Neuronal stem cell (in vitro differentiated cells): Measurements from ENCODE around the gene PCP4.

ENCODE experiments used
- DNase-seq: peaks from one replicate; pipeline ENCODE4 v3.0.0-alpha.2; 2013; ENCODE audit warnings: low spot score
- H2AFZ ChIP-seq: one replicate; pipeline ENCODE4 v1.6.1; 2013; ENCODE audit warnings: mild to moderate bottlenecking, low read length, inconsistent platforms
- H2AK5ac ChIP-seq: 2 replicates; pipeline ENCODE4 v1.6.1; 2013; ENCODE audit warnings: low read depth, mild to moderate bottlenecking, inconsistent platforms, low read length, moderate library complexity, mixed read lengths
- H2BK120ac ChIP-seq: 2 replicates; pipeline ENCODE4 v1.6.1; 2013; ENCODE audit warnings: low read depth, mild to moderate bottlenecking, inconsistent platforms, low read length, moderate library complexity, mixed read lengths
- H2BK12ac ChIP-seq: one replicate; pipeline ENCODE4 v1.6.1; 2013; ENCODE audit warnings: low read length, inconsistent platforms
- H2BK15ac ChIP-seq: 2 replicates; pipeline ENCODE4 v1.6.1; 2013; ENCODE audit warnings: mild to moderate bottlenecking, low read length, inconsistent platforms, mixed read lengths
- H2BK5ac ChIP-seq: one replicate; pipeline ENCODE4 v1.6.1; 2013; ENCODE audit warnings: inconsistent platforms, mild to moderate bottlenecking, low read length, moderate library complexity
- H3K14ac ChIP-seq: one replicate; pipeline ENCODE4 v1.6.1; 2013; ENCODE audit warnings: low read length, inconsistent platforms
- H3K18ac ChIP-seq: 2 replicates; pipeline ENCODE4 v1.6.1; 2013; ENCODE audit warnings: low read length, inconsistent platforms
- H3K23ac ChIP-seq: 2 replicates; pipeline ENCODE4 v1.6.1; 2013; ENCODE audit warnings: low read depth, mild to moderate bottlenecking, mixed read lengths, low read length, inconsistent platforms; ENCODE audit not compliant: poor library complexity
- H3K27ac ChIP-seq: replicated peaks from 3 replicates; pipeline ENCODE4 v1.5.1; 2013; ENCODE audit warnings: low read length, inconsistent platforms
- H3K27me3 ChIP-seq, 3 experiments: 2 replicates each; pipeline ENCODE4 v1.6.1; 2013; ENCODE audit warnings: low read length in 3 of 3, mild to moderate bottlenecking in 2 of 3, inconsistent platforms in 1 of 3, low read depth in 1 of 3, mixed read lengths in 1 of 3, moderate library complexity in 1 of 3; ENCODE audit not compliant: control insufficient read depth in 3 of 3, insufficient read depth in 3 of 3
- H3K36me3 ChIP-seq, 2 donors: replicated peaks in 1 of 2; 2 replicates each; pipeline ENCODE4 v1.6.1; 2013; ENCODE audit warnings: low read length in 2 of 2; ENCODE audit not compliant: control insufficient read depth in 2 of 2, insufficient read depth in 2 of 2
- H3K4ac ChIP-seq: 2 replicates; pipeline ENCODE4 v1.6.1; 2013; ENCODE audit warnings: inconsistent platforms, mild to moderate bottlenecking, low read length, moderate library complexity
- H3K4me1 ChIP-seq, 2 donors: 1 replicate in 1 of 2; 2 replicates in 1 of 2; pipeline ENCODE4 v1.6.1; 2013; ENCODE audit warnings: low read length in 2 of 2, low read depth in 1 of 2; ENCODE audit not compliant: control insufficient read depth in 2 of 2, insufficient read depth in 1 of 2
- H3K4me2 ChIP-seq: one replicate; pipeline ENCODE4 v1.6.1; 2013; ENCODE audit warnings: mild to moderate bottlenecking, low read length, inconsistent platforms; ENCODE audit not compliant: insufficient read depth, poor library complexity, severe bottlenecking
- H3K4me3 ChIP-seq, 2 donors: 2 replicates each; pipeline ENCODE4 v1.5.1; 2013; ENCODE audit warnings: low read length in 2 of 2, mild to moderate bottlenecking in 2 of 2, inconsistent platforms in 1 of 2, moderate library complexity in 1 of 2
- H3K79me1 ChIP-seq: one replicate; pipeline ENCODE4 v1.6.1; 2013; ENCODE audit warnings: low read depth, mild to moderate bottlenecking, inconsistent platforms, low read length, moderate library complexity
- H3K9ac ChIP-seq: one replicate; pipeline ENCODE4 v1.6.1; 2013; ENCODE audit warnings: mild to moderate bottlenecking, low read depth, low read length, inconsistent platforms; ENCODE audit not compliant: poor library complexity
- H3K9me3 ChIP-seq, 2 donors: replicated peaks in 1 of 2; 2 replicates each; pipeline versions ENCODE3 to v1.6.1; 2013; ENCODE audit warnings: low read length in 2 of 2, mild to moderate bottlenecking in 2 of 2, inconsistent platforms in 1 of 2, low read depth in 1 of 2, mixed read lengths in 1 of 2, moderate library complexity in 1 of 2; ENCODE audit not compliant: control insufficient read depth in 2 of 2, insufficient read depth in 1 of 2
- H4K8ac ChIP-seq: one replicate; pipeline ENCODE4 v1.6.1; 2013; ENCODE audit warnings: low read depth, mild to moderate bottlenecking, inconsistent platforms, low read length, moderate library complexity
- H4K91ac ChIP-seq: one replicate; pipeline ENCODE4 v1.6.1; 2013; ENCODE audit warnings: low read length, low read depth, mild to moderate bottlenecking, inconsistent platforms; ENCODE audit not compliant: poor library complexity
- WGBS, 2 donors: extraction: QIAGEN DNeasy Blood & Tissue Kit; methylation state at CpG; one replicate each; pipeline ENCODE4 v1.1.7; 2013; ENCODE audit warnings: missing lambda C conversion rate in 2 of 2, mixed read lengths in 1 of 2; ENCODE audit not compliant: insufficient read length in 2 of 2, insufficient replicate concordance in 1 of 2; ENCODE audit errors: extremely low coverage in 2 of 2; 5-methylcytosine and 5-hydroxymethylcytosine counted together

The PCP4 gene

GRCh38 chr21:39904457-39904856 is 37.2 kb downstream of the PCP4 start:
- peak overlapping the region; percentile 14 for H3K9ac ChIP-seq
- no peak overlapping the region for H3K4me3 ChIP-seq
- WGBS, 2 donors, result no CpG with 5 or more reads among the region's 3 CpGs

GRCh38 chr21:39908265-39908923 is 41.2 kb downstream of the PCP4 start:
- H3K4me3 ChIP-seq, result no peak overlapping the region
- H4K8ac ChIP-seq, result no peak overlapping the region
- no peak overlapping the region for H2AFZ ChIP-seq
- no peaks in the 10 kb centered on the region for H3K9me3 ChIP-seq
- no peaks in the 10 kb centered on the region for H3K27me3 ChIP-seq
- no peak overlapping the region for H2BK5ac ChIP-seq
- no peak overlapping the region for H3K23ac ChIP-seq
- H2BK120ac ChIP-seq, result no peak overlapping the region
- no peak for DNase-seq
- H3K4ac ChIP-seq, result no peak overlapping the region
- H3K14ac ChIP-seq, result no peak overlapping the region
- H2BK12ac ChIP-seq, result peak overlapping the region; percentile 11
- H2BK15ac ChIP-seq, result peak overlapping the region; percentile 51
- peak overlapping the region; percentile 87 for H3K18ac ChIP-seq
- H3K27ac ChIP-seq, result no peak overlapping the region
- H3K9ac ChIP-seq, result no peak overlapping the region
- peak overlapping the region; percentile 4 for H2AK5ac ChIP-seq
- no peak overlapping the region for H4K91ac ChIP-seq
- H3K79me1 ChIP-seq, result no peaks in the 10 kb centered on the region
- H3K4me2 ChIP-seq, result no peak overlapping the region
- peaks cover 0 to 10% of the 10 kb centered on the region in 2 donors for H3K4me1 ChIP-seq
- H3K36me3 ChIP-seq, result no peaks in the 10 kb centered on the region
- no CpG with 5 or more reads among the region's 9 CpGs for WGBS, 2 donors

More at GRCh38 chr21:39904457-39904856, 37.2 kb downstream of the PCP4 start:
- Histone ChIP-seq H3K9me3 (peaks cover 0 to 1% of the 10 kb centered on the region in 2 donors), H3K4me1 (peaks cover 0 to 3% of the 10 kb centered on the region in 2 donors), H3K79me1 (no peaks in the 10 kb centered on the region), H4K8ac (no peak overlapping the region), H2AFZ (no peak overlapping the region), H3K23ac (no peak overlapping the region), H3K4me2 (no peak overlapping the region), H2BK5ac (no peak overlapping the region), H3K4ac (peak overlapping the region; percentile 69), H2BK120ac (no peak overlapping the region), H3K36me3 (no peaks in the 10 kb centered on the region), H2BK12ac (no peak overlapping the region), H3K27me3 (no peaks in the 10 kb centered on the region), H3K27ac (no peak overlapping the region), H2BK15ac (no peak overlapping the region), H2AK5ac (no peak overlapping the region), H4K91ac (peak overlapping the region; percentile 69), H3K18ac (no peak overlapping the region), H3K14ac (no peak overlapping the region)
- DNase-seq, result no peak

GRCh38 chr21:39911286-39912199 is 44.3 kb downstream of the PCP4 start:
- no CpG with 5 or more reads among the region's 10 CpGs for WGBS, 2 donors
- Histone ChIP-seq H3K79me1 (no peaks in the 10 kb centered on the region), H3K36me3 (no peaks in the 10 kb centered on the region), H2BK120ac (no peak overlapping the region), H3K4ac (no peak overlapping the region), H2AK5ac (no peak overlapping the region), H4K8ac (no peak overlapping the region), H2BK15ac (no peak overlapping the region), H3K9ac (no peak overlapping the region), H3K4me3 (no peak overlapping the region), H4K91ac (no peak overlapping the region), H3K4me2 (no peak overlapping the region), H3K27me3 (no peaks in the 10 kb centered on the region), H2BK12ac (no peak overlapping the region), H3K14ac (no peak overlapping the region), H2BK5ac (no peak overlapping the region), H3K9me3 (no peaks in the 10 kb centered on the region), H3K18ac (no peak overlapping the region), H2AFZ (no peak overlapping the region), H3K23ac (no peak overlapping the region), H3K4me1 (peaks cover 0 to 10% of the 10 kb centered on the region in 2 donors), H3K27ac (no peak overlapping the region)
- no peak for DNase-seq

GRCh38 chr21:39913706-39914305 is 46.6 kb downstream of the PCP4 start:
- Histone ChIP-seq H2BK12ac (no peak overlapping the region), H3K27me3 (peaks cover 0 to 2% (median 0%) of the 10 kb centered on the region in 3 experiments), H3K4me1 (peaks cover 0 to 7% of the 10 kb centered on the region in 2 donors), H4K91ac (no peak overlapping the region), H3K27ac (no peak overlapping the region), H3K18ac (peak overlapping the region; percentile 68), H3K4ac (no peak overlapping the region), H2BK15ac (no peak overlapping the region), H4K8ac (no peak overlapping the region), H2AK5ac (no peak overlapping the region), H3K79me1 (no peaks in the 10 kb centered on the region), H2AFZ (no peak overlapping the region), H3K4me2 (no peak overlapping the region), H3K36me3 (no peaks in the 10 kb centered on the region), H2BK120ac (no peak overlapping the region), H3K14ac (no peak overlapping the region), H2BK5ac (no peak overlapping the region), H3K9me3 (peaks cover 0 to 5% of the 10 kb centered on the region in 2 donors), H3K23ac (no peak overlapping the region), H3K9ac (no peak overlapping the region), H3K4me3 (no peak overlapping the region)
- no peak for DNase-seq
- WGBS, 2 donors, result no CpG with 5 or more reads among the region's 8 CpGs
